ENCODE results near the gene MINDY4.

Gene MINDY4

DNA sequence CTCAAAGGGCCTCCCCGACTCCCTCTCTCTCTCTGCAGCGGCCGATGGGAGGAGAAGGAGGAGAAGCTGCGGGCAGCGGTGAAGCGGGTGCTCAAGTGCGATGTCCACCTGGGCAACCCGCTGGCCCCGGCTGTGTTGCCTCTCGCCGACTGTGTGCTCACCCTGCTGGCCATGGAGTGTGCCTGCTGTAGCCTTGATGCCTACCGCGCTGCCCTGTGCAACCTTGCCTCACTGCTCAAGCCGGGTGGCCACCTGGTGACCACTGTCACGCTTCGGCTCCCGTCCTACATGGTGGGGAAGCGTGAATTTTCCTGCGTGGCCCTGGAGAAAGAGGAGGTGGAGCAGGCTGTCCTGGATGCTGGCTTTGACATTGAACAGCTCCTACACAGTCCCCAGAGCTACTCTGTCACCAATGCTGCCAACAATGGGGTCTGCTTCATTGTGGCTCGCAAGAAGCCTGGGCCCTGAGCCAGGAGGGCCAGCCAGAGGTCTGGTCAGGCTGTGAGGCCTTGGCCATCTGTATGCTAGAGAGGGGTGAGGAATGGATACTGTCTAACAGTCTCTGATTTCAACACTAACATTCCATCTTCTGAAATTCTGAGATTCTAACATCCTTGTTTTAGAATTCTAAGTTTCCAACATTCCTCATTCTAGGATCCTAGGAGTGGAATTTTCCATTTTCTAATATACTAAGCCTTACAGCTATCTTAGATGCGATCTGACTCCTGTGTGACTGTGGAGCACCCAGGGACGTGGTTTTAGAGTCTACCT lies 15.6 kb upstream of the MINDY4 start:
- no peak overlapping the region for H3K4me2 ChIP-seq (ENCODE audit: low read length)
- no peaks in the 10 kb centered on the region for H3F3A ChIP-seq (ENCODE audit: control insufficient read depth, insufficient read depth)
- no peak overlapping the region for H3K4me3 ChIP-seq (ENCODE audit: low read length)
- no peaks in the 10 kb centered on the region for H3K36me3 ChIP-seq (ENCODE audit: control insufficient read depth, low read length)
- no peaks in the 10 kb centered on the region for H3K9me3 ChIP-seq (ENCODE audit: control insufficient read depth, insufficient read depth, low read length)
- no peaks in the 10 kb centered on the region for H3K79me2 ChIP-seq (ENCODE audit: control insufficient read depth, low read length)
- H3K4me1 ChIP-seq (ENCODE audit: control insufficient read depth, low read length): peaks cover 5% of the 10 kb centered on the region
- no peaks in the 10 kb centered on the region for H3K9me2 ChIP-seq (replicated peaks; ENCODE audit: control insufficient read depth, low read length)
- H3K27me3 ChIP-seq (ENCODE audit: control insufficient read depth, low read length): peaks cover 9% of the 10 kb centered on the region; the same call in 1 of the 2 replicates
- H3K27ac ChIP-seq (ENCODE audit: low read depth, low read length): no peak overlapping the region
- no peaks in the 10 kb centered on the region for H4K20me1 ChIP-seq (ENCODE audit: control insufficient read depth, insufficient read depth, low read depth, low read length)
- TF ChIP-seq, protein P1, sequence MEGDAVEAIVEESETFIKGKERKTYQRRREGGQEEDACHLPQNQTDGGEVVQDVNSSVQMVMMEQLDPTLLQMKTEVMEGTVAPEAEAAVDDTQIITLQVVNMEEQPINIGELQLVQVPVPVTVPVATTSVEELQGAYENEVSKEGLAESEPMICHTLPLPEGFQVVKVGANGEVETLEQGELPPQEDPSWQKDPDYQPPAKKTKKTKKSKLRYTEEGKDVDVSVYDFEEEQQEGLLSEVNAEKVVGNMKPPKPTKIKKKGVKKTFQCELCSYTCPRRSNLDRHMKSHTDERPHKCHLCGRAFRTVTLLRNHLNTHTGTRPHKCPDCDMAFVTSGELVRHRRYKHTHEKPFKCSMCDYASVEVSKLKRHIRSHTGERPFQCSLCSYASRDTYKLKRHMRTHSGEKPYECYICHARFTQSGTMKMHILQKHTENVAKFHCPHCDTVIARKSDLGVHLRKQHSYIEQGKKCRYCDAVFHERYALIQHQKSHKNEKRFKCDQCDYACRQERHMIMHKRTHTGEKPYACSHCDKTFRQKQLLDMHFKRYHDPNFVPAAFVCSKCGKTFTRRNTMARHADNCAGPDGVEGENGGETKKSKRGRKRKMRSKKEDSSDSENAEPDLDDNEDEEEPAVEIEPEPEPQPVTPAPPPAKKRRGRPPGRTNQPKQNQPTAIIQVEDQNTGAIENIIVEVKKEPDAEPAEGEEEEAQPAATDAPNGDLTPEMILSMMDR (IDR thresholded peaks at IDR 0.05; ENCODE audit: low read depth, low read length, poor library complexity, severe bottlenecking): no peak
- no peak for TF ChIP-seq EZH2phosphoT487 (IDR thresholded peaks at IDR 0.05; ENCODE audit: borderline replicate concordance, low read length)

DNA sequence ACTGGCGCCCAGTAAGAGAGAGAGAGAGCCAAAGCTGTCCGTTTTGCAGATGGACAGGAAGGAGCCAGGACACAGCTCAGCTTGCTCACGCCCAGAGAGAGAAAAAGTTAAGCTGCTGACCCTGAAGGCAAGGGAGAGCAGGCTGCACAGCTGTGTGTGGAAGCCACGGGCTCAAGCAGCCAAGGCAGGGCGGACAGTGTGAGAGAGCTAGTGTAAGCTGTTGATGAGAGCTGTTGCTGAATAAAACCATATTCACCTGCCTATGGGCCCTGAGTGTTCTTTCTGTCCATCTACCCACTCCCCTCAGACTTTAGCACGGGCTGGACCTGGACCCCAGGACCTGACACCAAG lies 13.9 kb upstream of the MINDY4 start:
- TF ChIP-seq EZH2phosphoT487 (IDR thresholded peaks at IDR 0.05; ENCODE audit: borderline replicate concordance, low read length): no peak
- TF ChIP-seq, protein P1 (IDR thresholded peaks at IDR 0.05; ENCODE audit: low read depth, low read length, poor library complexity, severe bottlenecking): no peak
- Histone ChIP-seq H3K4me3 (ENCODE audit: low read length) (no peak overlapping the region), H3K9me2 (replicated peaks; ENCODE audit: control insufficient read depth, low read length) (no peaks in the 10 kb centered on the region), H3K36me3 (ENCODE audit: control insufficient read depth, low read length) (no peaks in the 10 kb centered on the region), H3K27me3 (ENCODE audit: control insufficient read depth, low read length) (peaks cover 10% of the 10 kb centered on the region; the same call in 1 of the 2 replicates), H4K20me1 (ENCODE audit: control insufficient read depth, insufficient read depth, low read depth, low read length) (no peaks in the 10 kb centered on the region), H3F3A (ENCODE audit: control insufficient read depth, insufficient read depth) (no peaks in the 10 kb centered on the region), H3K4me1 (ENCODE audit: control insufficient read depth, low read length) (peaks cover 5% of the 10 kb centered on the region), H3K27ac (ENCODE audit: low read depth, low read length) (no peak overlapping the region), H3K9me3 (ENCODE audit: control insufficient read depth, insufficient read depth, low read length) (no peaks in the 10 kb centered on the region), H3K79me2 (ENCODE audit: control insufficient read depth, low read length) (no peaks in the 10 kb centered on the region), H3K4me2 (ENCODE audit: low read length) (no peak overlapping the region)

DNA sequence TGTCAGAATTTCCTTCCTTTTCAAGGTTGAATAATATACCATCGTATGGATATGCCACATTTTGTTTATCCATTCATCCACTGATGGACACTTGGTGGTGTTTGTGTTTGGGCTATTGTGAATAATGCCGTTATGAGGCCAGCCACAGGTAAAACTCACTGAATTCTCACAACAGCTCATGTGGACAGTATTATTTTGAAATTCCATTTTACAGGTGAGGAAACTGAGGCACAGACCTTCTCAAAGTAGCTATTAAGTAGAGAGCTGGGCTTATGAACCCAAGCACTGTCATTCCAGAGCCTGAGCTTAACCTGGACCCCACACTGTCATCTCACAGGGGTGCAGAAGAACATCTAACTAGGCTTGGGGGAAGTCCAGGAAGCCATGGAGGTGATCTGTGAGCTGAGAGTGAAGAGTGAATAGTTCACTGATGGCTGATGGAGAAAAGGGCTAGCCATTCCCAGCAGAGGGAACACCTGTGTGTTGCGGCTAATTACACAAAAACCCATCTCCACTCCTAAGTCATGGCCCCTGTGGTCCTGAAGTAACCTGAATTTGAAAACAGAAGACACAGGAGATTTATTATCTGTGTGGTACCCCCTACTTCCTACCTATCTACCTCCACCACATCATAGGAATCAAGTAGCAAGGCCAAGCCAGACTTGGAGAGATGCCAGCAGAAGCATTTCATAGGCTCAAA lies 10.6 kb upstream of the MINDY4 start:
- Histone ChIP-seq H3K27ac (ENCODE audit: low read depth, low read length) (no peak overlapping the region), H3K79me2 (ENCODE audit: control insufficient read depth, low read length) (no peaks in the 10 kb centered on the region), H3K27me3 (ENCODE audit: control insufficient read depth, low read length) (peaks cover 18% of the 10 kb centered on the region; the same call in 1 of the 2 replicates), H3K4me1 (ENCODE audit: control insufficient read depth, low read length) (peaks cover 5% of the 10 kb centered on the region), H3F3A (ENCODE audit: control insufficient read depth, insufficient read depth) (no peaks in the 10 kb centered on the region), H3K9me3 (ENCODE audit: control insufficient read depth, insufficient read depth, low read length) (no peaks in the 10 kb centered on the region), H3K9me2 (replicated peaks; ENCODE audit: control insufficient read depth, low read length) (no peaks in the 10 kb centered on the region), H4K20me1 (ENCODE audit: control insufficient read depth, insufficient read depth, low read depth, low read length) (no peaks in the 10 kb centered on the region), H3K4me2 (ENCODE audit: low read length) (no peak overlapping the region), H3K4me3 (ENCODE audit: low read length) (no peak overlapping the region), H3K36me3 (ENCODE audit: control insufficient read depth, low read length) (no peaks in the 10 kb centered on the region)
- no peak for TF ChIP-seq EZH2phosphoT487 (IDR thresholded peaks at IDR 0.05; ENCODE audit: borderline replicate concordance, low read length)
